HG03457 (cell line): ENCODE results near the gene TLX3.
"Not testable (repeated sequence)": the region's sequence is repeated elsewhere in the genome, so short reads cannot be mapped to it uniquely, and the experiment has no call there.

Experiments used
- ATAC-seq: cut with Tn5 transposase; IDR thresholded peaks from one replicate; pipeline ENCODE4 v1.9.1; 2021; ENCODE audit warnings: moderate number of reproducible peaks; ENCODE audit not compliant: unreplicated experiment

The TLX3 gene

DNA sequence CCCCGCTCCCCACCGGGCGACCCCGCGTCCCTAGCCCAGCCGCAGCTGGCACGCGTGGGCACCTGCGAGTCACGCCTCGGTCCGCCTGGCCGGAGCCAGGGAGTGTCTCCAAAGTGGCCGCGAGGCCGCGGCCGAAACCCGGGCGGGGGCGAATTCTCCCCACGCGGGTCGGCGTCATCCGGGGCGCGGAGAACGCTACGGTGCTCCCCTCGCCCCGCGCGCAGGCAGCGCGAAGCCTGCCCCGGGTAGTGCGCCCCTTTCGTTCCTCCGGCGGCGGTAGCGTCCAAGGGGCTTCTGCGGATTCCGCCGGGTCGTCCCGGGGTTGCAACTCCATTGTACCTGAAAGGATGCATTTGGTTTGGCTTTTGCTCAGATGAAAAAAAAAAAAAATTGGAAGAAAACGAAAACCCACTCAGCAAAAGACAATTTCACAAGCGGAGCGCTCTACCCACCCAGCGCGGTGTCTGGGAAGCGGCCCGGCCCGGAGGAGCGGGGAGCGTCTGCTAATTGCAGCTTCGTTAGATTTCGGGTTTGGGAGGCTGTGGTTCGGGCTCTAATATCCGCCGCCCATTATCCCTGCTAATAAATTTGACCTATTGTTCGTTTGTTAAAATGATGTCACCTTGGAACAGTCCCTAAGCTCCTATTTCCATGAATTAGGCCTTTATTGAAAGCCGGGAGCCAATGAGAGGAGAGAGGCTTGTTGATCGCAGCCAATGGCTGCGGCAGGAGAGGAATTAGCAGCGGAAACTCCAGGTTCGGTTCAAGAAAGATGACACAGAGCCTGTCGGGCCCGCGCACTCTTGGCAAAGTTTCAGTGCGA is at the start of gene TLX3:
Gene TLX3 (plus strand): TSS at position 796 of the 823 bp plus-strand sequence. CDS start 118 bp downstream, outside the sequence.
- no peak for ATAC-seq

GRCh38 chr5:171261361-171261760 is 47.7 kb upstream of the TLX3 start:
- ATAC-seq: no peak

DNA sequence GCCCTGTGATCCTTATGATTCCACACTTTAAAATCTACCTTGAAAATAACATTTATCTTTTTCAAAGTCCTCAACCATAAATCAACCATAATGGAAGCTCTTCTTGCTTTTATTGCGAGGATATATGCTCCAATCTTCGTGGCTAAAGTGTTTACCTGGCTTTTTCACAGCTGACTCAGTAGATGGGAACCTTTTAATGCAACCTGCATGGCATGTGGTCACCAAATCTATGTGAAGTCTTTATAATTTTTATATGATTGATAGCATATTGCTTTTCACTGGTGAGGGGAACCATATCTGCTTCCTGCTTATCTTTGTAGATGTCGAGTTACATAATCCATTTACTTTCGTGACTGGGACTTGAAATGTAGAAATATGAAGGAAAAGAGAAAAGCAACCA is 47.1 kb upstream of the TLX3 start:
- ATAC-seq: no peak

GRCh38 chr5:171263181-171263580 is 45.9 kb upstream of the TLX3 start:
- ATAC-seq: no peak

- no peak for ATAC-seq
These were observed 44.2 kb upstream of the TLX3 start for GRCh38 chr5:171264843-171265242.

DNA sequence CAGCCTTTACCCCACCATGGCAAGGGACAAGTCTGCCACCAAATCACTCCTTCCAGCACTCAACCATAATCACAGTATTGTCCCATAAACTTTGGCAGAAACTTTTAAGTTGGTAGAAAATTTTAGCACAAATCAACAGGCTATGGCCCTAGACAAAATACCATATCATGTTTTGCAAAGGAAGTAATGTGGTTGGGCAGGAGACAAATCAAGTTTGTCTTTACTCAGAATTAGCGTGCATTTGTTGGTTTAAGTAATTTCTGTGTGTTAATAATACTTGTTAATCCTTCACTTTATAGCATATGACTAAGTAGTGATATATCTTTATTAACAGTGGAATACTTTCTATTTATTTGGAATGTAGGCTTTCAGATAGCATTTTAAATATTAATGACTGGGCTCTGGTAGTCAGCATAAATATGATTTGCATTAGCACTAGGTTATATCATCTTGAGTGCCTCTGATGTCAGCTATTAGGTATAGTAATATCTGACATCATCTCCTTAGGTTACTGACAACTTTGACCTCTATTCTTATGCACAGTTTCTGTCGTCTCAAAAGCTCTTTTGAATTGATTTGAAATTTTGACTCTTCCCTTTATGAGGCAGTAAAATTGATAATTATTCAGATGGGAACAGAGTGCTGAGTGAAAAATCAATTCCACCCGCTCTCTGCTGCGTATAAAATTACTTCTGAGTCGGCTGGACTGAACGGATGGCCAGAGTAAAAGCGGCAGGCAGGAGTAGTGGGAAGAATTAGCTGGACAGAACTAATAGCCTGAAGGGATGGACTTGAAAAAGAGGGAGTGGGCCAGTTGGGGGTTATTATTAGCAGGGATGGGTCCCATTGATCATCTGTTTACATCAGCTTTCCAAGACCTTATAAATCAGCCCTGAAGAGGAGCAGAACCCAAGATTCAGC is 40.1 kb upstream of the TLX3 start:
- no peak for ATAC-seq

- ATAC-seq: no peak
These were observed 39.3 kb upstream of the TLX3 start for GRCh38 chr5:171269717-171270116.

DNA sequence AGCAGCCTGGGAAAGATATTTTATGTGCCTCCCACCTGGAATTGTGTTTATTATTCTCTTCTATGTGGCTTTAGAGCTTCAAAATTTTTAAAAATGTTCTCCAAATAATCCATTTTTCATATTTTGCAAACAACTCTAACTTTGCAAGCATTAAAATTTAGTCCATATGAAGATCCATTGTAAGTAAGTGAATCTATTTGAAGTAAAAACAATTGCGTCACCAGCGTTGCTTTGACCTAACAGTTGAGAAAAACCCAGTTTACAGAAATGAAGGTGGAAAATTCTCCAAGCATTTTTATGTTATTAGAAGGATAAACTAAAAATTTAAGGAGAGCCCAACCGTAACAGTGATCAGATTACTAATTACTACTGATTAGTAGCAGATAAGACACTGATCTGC is 38.9 kb upstream of the TLX3 start:
- no peak for ATAC-seq

DNA sequence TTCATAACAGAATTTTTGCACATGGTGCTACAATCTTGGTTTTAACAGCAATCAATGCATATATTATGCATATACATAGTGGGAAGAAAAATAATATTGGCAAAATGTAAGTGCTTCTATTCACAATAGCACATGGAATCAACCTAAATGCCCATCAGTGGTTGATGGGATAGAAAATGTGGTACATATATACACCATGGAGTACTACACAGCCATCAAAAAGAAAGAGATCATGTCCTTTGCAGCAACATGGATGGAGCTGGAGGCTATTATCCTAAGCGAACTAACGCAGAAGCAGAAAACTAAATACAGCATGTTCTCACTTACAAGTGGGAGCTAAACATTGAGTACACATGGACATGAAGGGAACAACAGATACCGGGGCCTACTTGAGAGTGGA is 37.2 kb upstream of the TLX3 start:
- ATAC-seq: no peak

DNA sequence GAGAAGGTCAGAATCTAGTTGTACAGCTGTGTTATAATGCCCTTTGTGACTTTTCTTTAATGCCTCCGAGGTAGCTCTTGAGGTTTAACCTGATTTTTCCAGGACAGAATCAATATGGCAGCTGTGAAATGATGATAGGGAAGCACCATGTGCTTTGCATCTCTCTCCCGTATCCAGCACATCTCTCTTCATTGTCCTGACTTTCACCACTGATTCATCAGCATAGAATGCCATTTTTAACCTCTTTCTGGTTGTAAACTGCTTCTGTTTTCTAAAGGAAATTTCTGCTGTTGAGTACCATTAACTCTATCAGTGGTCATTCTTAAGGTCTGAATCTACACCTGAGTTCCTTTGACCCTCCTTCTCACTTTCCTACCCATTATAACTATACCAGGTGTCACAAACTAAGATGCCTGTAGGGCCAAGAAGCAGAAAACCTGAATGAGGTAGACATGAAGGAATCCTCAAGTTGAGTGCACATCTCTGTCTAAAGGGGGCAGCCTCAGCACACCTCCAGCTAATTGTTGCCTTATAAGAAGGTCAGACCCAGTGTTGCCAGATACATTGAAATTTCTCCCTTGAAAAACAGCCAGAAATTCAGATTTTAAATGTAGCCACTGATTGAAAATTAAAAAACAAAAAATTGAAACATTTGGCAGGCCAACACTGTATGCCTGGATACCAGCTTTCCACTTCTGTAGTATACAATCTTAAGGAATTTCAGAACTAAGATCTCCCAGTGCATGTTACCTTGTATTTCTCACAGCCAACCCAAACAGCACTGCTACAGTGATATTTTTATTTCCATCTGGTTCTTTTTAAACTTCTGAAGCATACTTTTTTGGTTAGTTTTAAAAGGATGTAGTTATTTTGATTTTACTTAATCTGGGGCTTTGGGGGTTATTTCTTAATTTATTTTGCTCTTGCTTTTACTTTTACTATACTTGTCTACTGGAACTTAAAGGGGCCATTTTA is 35.8 kb upstream of the TLX3 start:
- ATAC-seq: no peak

GRCh38 chr5:171275841-171276544 is 33.1 kb upstream of the TLX3 start:
- ATAC-seq: no peak

DNA sequence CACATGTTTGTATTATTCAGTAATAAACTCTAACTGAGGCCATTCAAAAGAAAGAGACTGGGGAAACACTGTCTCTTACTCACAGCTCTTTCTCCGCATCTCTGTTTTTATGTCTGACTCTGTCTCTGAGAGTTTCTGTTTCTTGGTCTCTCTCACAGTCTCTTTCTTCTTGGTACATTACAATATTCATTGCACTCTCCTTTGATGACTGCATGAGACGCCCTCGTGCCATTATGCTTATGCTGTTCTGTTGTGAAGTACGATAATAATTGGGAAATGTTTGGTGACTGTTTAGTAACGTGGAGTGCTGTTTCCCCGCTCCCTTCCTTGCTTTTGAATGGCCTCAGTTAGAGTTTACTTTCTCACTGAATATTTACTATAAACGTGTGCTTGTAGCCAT is 25.3 kb upstream of the TLX3 start:
- no peak for ATAC-seq

DNA sequence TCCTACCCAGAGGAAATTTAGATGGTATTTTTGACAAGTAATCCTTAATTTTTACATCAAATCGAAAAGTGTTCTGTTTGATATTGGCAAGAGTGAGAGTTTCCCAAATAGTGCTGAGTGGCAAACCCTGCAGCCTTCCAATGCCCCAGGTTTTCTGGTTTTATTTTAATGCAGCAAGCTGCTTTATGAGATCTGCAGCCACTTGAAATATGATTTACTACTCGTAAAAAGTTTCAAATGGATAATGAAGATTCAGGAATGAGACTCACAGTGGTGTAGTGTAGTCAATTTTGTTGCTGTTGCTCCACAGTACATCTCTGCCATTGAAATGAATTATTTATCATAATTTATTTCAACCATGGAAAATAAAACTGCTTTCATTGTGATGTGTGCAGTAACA is 23.6 kb upstream of the TLX3 start:
- no peak for ATAC-seq

DNA sequence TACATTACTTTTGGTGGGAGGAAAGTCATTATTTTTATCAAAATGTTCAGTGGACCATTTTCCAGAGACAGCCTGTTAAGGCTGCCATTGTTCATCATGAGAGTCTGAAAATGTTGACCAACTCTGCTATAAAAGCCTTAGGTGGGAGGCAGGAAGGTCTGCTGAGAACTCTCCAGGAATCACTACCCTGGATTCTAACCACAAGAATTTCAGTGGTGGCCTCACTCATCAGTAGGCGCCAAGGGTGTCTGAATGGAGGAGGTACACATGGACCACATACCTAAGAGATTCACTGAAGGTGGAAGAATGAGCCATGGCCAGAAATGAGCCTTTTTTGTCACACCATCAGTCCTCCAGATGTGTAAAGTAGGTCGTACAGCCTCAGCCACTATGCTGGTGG is 21.0 kb upstream of the TLX3 start:
- ATAC-seq: no peak

GRCh38 chr5:171291371-171291770 is 17.7 kb upstream of the TLX3 start:
- ATAC-seq: no peak

DNA sequence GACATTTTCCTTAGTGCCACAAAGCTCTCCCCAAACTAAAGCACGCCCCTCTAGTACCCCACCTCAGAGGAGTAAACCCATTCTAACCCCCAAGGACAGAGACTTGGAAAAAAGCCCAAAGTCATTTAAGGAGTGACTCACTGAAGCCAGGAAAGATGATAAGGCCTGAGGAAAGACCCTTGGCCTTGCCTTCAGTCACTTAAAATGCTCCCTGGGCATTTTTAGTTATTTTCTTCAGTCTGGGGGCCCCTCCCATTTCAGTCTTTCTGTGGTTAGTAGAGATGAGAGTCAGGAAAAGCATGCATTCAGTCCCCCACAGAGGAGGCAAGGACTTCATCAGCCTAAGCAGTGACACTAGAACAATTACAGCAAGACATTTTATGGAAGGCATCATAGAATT is 13.7 kb upstream of the TLX3 start:
- ATAC-seq: no peak

DNA sequence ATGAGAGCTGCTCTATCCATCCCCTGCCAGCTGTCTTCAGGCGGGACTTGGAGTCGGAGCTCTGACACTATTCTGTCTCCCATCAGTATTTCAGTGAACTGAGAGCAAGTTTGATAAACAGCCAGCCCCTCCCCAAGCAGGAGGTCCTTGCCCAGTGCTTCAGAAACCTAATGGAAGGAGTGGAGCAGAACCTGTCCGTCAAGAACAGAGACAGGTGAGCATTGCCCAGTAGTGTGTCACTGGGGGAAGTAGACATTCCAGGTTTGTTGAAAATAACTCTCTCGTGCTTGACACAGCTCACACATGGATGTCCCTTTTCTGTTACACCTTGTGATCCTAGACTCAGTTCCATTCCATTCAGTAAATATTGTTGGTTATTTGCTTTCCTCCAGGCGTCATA is 13.2 kb upstream of the TLX3 start:
- no peak for ATAC-seq

DNA sequence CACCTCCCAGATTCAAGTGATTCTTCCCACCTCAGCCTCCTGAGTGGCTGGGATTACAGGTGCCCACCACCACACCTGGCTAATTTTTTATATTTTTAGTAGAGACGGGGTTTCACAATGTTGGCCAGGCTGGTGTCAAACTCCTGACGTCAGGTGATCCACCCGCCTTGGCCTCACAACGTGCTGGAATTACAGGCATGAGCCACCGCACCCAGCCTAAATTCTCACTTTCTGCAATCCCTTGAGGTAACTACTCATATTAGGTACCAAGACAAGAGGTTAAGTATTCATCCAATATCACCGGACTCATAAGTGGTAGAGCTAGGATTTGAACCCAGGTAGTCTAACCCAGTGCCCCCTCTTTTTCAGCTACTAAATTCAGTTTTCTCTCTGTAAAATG is 11.1 kb upstream of the TLX3 start:
- not testable (repeated sequence) for ATAC-seq

GRCh38 chr5:171299228-171299627 is 9.8 kb upstream of the TLX3 start:
- ATAC-seq: no peak

- no peak for ATAC-seq
These were observed 9.2 kb upstream of the TLX3 start for GRCh38 chr5:171299851-171300250.
